GM13977 (cell line): Measurements from ENCODE around the gene CDCA8.

ENCODE experiments used
- DNase-seq: peaks from one replicate; pipeline ENCODE4 v3.0.0; 2012; ENCODE audit warnings: low spot score
- in situ Hi-C: fragments of 300-500 bp; cut with MboI; formaldehyde crosslinking; loops from one replicate; pipeline ENCODE4 v1.12.0; 2022; ENCODE audit warnings: low sequenced_read_pairs, low pct_unique_long_range_greater_than_20kb, mixed read lengths, inconsistent platforms; ENCODE audit not compliant: unreplicated experiment
- TF ChIP-seq, protein P1 (sequence below): IDR thresholded peaks from 2 replicates; pipeline ENCODE4 v1.5.1; 2012; ENCODE audit warnings: mild to moderate bottlenecking, control low read depth; ENCODE audit not compliant: insufficient read depth; ENCODE audit errors: extremely low read depth, missing control alignments

The CDCA8 gene

DNA sequence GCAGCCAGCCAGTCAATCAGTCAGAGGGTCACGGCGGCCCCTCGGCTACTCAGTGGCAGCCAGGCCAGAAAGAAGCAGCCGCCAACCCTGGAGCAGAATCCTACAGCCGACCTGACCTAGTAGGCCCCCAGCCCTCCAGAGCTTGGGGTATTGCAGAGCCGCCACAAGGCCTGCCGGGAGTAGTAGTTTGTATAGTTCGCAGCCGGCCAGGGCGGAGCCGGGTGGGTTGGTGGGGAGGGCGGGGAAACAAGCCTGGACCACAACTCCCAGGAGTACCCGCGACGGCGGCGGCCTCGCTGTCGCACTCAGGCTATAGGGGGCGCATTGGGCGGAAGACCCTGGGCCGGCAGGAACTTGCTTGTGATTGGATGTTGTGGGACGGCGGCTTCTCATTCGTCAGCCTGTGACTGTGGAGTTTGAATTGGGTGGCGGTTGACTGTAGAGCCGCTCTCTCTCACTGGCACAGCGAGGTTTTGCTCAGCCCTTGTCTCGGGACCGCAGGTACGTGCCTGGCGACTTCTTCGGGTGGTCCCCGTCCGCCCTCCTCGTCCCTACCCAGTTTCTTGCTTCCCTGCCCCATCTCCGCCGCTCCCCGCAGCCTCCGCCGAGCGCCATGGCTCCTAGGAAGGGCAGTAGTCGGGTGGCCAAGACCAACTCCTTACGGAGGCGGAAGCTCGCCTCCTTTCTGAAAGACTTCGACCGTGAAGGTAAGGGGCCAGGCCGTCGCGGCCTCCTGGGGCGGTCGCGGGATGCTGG lies at the start of gene CDCA8:
TSS of gene CDCA8 (plus strand) at position 439 of the 756 bp plus-strand sequence. CDS start at position 614, 175 bp downstream.
- in situ Hi-C loops = no loop called here
- TF ChIP-seq, protein P1, sequence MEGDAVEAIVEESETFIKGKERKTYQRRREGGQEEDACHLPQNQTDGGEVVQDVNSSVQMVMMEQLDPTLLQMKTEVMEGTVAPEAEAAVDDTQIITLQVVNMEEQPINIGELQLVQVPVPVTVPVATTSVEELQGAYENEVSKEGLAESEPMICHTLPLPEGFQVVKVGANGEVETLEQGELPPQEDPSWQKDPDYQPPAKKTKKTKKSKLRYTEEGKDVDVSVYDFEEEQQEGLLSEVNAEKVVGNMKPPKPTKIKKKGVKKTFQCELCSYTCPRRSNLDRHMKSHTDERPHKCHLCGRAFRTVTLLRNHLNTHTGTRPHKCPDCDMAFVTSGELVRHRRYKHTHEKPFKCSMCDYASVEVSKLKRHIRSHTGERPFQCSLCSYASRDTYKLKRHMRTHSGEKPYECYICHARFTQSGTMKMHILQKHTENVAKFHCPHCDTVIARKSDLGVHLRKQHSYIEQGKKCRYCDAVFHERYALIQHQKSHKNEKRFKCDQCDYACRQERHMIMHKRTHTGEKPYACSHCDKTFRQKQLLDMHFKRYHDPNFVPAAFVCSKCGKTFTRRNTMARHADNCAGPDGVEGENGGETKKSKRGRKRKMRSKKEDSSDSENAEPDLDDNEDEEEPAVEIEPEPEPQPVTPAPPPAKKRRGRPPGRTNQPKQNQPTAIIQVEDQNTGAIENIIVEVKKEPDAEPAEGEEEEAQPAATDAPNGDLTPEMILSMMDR = peak; percentile 65
- DNase-seq = peak; percentile 99

DNA sequence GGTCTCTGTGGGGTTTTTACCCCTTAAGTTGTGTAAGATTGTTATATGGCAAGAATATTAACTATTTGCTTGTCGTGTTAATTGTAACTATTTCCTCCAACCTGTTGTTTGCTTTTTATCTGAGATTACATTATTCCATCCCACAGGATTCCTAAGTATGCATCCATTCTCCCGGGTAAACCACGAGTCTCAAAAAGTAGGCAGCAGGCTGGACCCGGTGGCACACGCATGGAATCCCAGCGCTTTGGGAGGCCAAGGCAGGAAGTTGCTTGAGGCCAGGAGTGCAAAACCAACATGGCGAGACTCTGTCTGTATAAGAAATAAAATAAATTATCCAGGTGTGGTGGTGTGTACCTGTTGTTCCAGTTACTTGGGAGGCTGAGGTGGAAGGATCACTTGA lies 45.0 kb upstream of the CDCA8 start:
- TF ChIP-seq, protein P1 = no peak
- no peak for DNase-seq
- in situ Hi-C loops = no loop called here

DNA sequence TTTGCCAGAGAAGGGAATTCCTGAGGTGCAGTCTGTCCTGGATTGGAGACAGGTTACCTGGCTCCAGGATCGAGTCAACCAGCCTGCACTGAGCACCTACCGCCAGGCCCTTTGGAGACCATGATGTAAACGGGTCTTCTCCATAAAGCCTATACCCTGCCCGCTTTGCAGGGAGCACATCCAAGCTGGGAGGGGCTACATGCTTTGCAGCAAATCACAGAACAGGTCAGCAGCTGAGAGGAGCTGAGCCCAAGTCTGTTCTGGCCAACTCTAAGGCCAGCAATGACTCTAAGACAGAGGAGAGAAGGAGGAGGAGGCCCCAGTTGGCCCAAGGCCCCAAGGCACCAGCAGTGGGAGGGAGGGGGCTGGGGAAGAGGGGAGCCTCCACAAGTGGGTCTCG lies 42.1 kb upstream of the CDCA8 start:
- TF ChIP-seq, protein P1 = no peak
- in situ Hi-C loops = no loop called here
- no peak for DNase-seq

DNA sequence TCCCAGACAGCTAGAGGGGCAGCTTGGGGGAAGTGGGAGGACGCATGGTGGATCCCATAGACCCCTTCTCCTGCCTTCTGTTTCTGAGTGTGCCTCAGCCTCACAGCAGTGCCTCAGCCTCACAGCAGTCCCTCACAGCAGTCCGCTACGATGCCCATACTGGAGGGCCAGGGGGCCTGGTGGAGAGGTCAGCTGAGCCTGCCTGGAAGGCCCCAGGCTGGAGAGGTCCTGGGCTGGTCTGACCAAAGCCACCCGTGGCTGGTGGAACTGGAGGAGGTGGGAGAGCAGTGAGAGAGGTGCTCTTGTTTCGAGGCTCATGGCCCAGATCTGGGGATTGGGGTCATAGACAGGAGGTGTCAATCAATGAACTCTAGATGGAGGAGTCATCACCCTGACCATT lies 41.6 kb upstream of the CDCA8 start:
- TF ChIP-seq, protein P1 = no peak
- in situ Hi-C loops = no loop called here
- no peak for DNase-seq

DNA sequence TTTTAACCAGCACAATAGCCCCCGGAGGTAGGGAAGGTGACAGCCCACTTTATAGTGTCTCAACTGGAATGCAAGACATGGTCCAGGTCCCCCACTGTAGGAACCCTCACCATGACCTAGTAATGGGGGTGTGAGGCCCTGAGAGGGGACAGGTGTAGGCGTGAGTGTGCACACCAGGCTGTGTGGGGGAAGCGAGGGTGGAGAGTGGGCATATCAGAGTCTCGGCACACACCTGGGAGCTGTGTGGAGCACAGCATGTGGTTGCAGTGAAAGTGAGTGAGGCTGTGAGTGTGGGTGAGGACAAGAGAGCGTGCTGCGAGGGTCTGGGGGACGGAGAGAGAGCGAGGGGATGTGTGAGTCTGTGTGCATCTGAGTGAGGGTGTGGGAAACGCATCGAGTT lies 40.5 kb upstream of the CDCA8 start:
- TF ChIP-seq, protein P1 = no peak
- in situ Hi-C loops = no loop called here
- no peak for DNase-seq

DNA sequence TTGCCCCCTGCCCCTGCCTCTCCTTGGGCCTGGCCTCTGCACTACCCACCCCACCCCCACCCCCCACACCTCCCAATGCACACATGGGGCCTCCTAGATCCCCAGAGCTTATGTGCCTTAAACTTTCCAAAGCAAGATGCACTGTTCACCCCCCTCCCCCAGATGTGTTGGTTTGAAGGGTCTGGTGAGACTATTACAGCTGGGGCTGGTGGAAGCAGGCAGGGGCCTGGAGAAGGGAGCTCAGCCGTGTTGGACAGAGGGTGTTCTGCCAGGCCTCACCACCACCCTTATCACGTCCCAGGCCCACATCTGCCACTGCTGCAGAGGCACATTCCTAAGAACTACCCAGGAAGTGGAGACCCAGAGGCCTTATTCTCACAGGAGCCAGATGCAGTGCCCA lies 39.3 kb upstream of the CDCA8 start:
- in situ Hi-C loops = no loop called here
- DNase-seq = no peak
- TF ChIP-seq, protein P1 = no peak
